Hepatocyte (in vitro differentiated cells): ENCODE data around the gene SLC4A7. TPM values are rescaled to one million over a fixed set of nuclear protein-coding genes. Genes with fewer than 3 reads are reported as not detected.

Source experiments
- DNase-seq: peaks from one replicate; pipeline ENCODE4 v3.0.0-alpha.2; 2016; ENCODE audit warnings: low spot score
- H2AFZ ChIP-seq: fragments of 200-600 bp; sonication (generic); 2 replicates; pipeline ENCODE4 v1.6.0; 2016; ENCODE audit warnings: antibody characterized with exemption, mild to moderate bottlenecking
- H3K27ac ChIP-seq: fragments of 200-600 bp; sonication (generic); 2 replicates; pipeline ENCODE4 v1.5.1; 2016; ENCODE audit warnings: mild to moderate bottlenecking
- H3K27me3 ChIP-seq: fragments of 200-600 bp; sonication (generic); 2 replicates; pipeline ENCODE4 v1.6.1; 2016
- H3K36me3 ChIP-seq: fragments of 200-600 bp; sonication (generic); replicated peaks from 2 replicates; pipeline ENCODE4 v1.5.1; 2016; ENCODE audit warnings: low read depth; ENCODE audit not compliant: insufficient read depth
- H3K4me1 ChIP-seq: fragments of 200-600 bp; sonication (generic); 2 replicates; pipeline ENCODE4 v1.5.1; 2016; ENCODE audit warnings: mild to moderate bottlenecking, moderate library complexity; ENCODE audit not compliant: insufficient read depth
- H3K4me2 ChIP-seq: fragments of 200-600 bp; sonication (generic); 2 replicates; pipeline ENCODE4 v1.6.0; 2016
- H3K4me3 ChIP-seq: fragments of 200-600 bp; sonication (generic); 2 replicates; pipeline ENCODE4 v1.5.1; 2016; ENCODE audit warnings: mild to moderate bottlenecking
- H3K79me2 ChIP-seq: fragments of 200-600 bp; sonication (generic); 2 replicates; pipeline ENCODE4 v1.6.0; 2017; ENCODE audit warnings: mild to moderate bottlenecking
- H3K9me2 ChIP-seq: fragments of 200-600 bp; sonication (generic); replicated peaks from 2 replicates; pipeline ENCODE4 v1.6.0; 2017; ENCODE audit warnings: mild to moderate bottlenecking; ENCODE audit not compliant: insufficient read depth
- H3K9me3 ChIP-seq: fragments of 200-600 bp; sonication (generic); 2 replicates; pipeline ENCODE4 v1.5.1; 2016; ENCODE audit warnings: low read depth, mild to moderate bottlenecking
- H4K20me1 ChIP-seq: fragments of 200-600 bp; sonication (generic); 2 replicates; pipeline ENCODE4 v1.6.0; 2016; ENCODE audit warnings: mild to moderate bottlenecking; ENCODE audit not compliant: insufficient read depth, poor library complexity, severe bottlenecking
- EZH2 ChIP-seq: fragments of 200-600 bp; sonication (generic); IDR thresholded peaks from 2 replicates; pipeline ENCODE4 v1.6.1; 2016; ENCODE audit warnings: antibody characterized with exemption, mild to moderate bottlenecking, borderline replicate concordance
- EZH2phosphoT487 ChIP-seq: fragments of 200-600 bp; sonication (generic); IDR thresholded peaks from one replicate; pipeline ENCODE4 v1.6.1; 2018; ENCODE audit warnings: antibody characterized with exemption, mild to moderate bottlenecking, low read depth, moderate library complexity; ENCODE audit not compliant: unreplicated experiment, severe bottlenecking
- WGBS: methylation state at CpG from one replicate; pipeline ENCODE4 v1.1.6; 2016; ENCODE audit warnings: low lambda C conversion rate; ENCODE audit errors: missing lambda C conversion rate; 5-methylcytosine and 5-hydroxymethylcytosine counted together
- polyA plus RNA-seq: library from polyadenylated mRNA; unstranded; fragments of >200 nt; fragmentation: Nextera tagmentation; extraction: Ambion mirVana; gene quantifications from 2 replicates; pipeline ENCODE4 v1.2.1, GENCODE V29; 2016
- total RNA-seq: library from RNA; depleted of rRNA; stranded (reverse); fragments of >200 nt; gene quantifications from 2 replicates; pipeline ENCODE4 v1.2.3, GENCODE V29; 2014
- TF ChIP-seq, protein P1 (sequence below): fragments of 200-600 bp; sonication (generic); IDR thresholded peaks from 2 replicates; pipeline ENCODE4 v1.5.1; 2016; ENCODE audit warnings: antibody characterized with exemption, mild to moderate bottlenecking; ENCODE audit not compliant: poor library complexity

Gene SLC4A7
- total and polyA plus RNA-seq, 2 experiments from 2014 or later: 7.7 to 45.3 TPM

GRCh38 chr3:27479806-27480543, 4.2 kb downstream of the SLC4A7 start:
- TF ChIP-seq EZH2phosphoT487 (no peak), EZH2 (no peak)
- TF ChIP-seq, protein P1, sequence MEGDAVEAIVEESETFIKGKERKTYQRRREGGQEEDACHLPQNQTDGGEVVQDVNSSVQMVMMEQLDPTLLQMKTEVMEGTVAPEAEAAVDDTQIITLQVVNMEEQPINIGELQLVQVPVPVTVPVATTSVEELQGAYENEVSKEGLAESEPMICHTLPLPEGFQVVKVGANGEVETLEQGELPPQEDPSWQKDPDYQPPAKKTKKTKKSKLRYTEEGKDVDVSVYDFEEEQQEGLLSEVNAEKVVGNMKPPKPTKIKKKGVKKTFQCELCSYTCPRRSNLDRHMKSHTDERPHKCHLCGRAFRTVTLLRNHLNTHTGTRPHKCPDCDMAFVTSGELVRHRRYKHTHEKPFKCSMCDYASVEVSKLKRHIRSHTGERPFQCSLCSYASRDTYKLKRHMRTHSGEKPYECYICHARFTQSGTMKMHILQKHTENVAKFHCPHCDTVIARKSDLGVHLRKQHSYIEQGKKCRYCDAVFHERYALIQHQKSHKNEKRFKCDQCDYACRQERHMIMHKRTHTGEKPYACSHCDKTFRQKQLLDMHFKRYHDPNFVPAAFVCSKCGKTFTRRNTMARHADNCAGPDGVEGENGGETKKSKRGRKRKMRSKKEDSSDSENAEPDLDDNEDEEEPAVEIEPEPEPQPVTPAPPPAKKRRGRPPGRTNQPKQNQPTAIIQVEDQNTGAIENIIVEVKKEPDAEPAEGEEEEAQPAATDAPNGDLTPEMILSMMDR: no peak
- H2AFZ ChIP-seq: no peak overlapping the region
- H3K27ac ChIP-seq: no peak overlapping the region
- DNase-seq: no peak
- no peaks in the 10 kb centered on the region for H3K9me2 ChIP-seq
- peaks cover 80% of the 10 kb centered on the region for H3K79me2 ChIP-seq
- H3K4me2 ChIP-seq: no peak overlapping the region
- WGBS: 100% methylated on average over 2 of the region's 2 CpGs
- peaks cover 6% of the 10 kb centered on the region for H3K4me1 ChIP-seq
- no peaks in the 10 kb centered on the region for H3K36me3 ChIP-seq
- H4K20me1 ChIP-seq: peaks cover 36% of the 10 kb centered on the region
- H3K4me3 ChIP-seq: no peak overlapping the region
- no peaks in the 10 kb centered on the region for H3K9me3 ChIP-seq
- H3K27me3 ChIP-seq: no peaks in the 10 kb centered on the region

- Histone ChIP-seq H3K4me1 (no peaks in the 10 kb centered on the region), H3K4me3 (no peak overlapping the region), H3K27me3 (no peaks in the 10 kb centered on the region), H2AFZ (no peak overlapping the region), H3K9me2 (no peaks in the 10 kb centered on the region), H4K20me1 (peaks cover 9% of the 10 kb centered on the region), H3K4me2 (no peak overlapping the region), H3K79me2 (peaks cover 97% of the 10 kb centered on the region), H3K27ac (no peak overlapping the region), H3K9me3 (no peaks in the 10 kb centered on the region), H3K36me3 (no peaks in the 10 kb centered on the region)
- WGBS: 83% methylated on average over 6 of the region's 6 CpGs
- TF ChIP-seq EZH2 (no peak), EZH2phosphoT487 (no peak)
- TF ChIP-seq, protein P1: no peak
- no peak for DNase-seq
Measured at GRCh38 chr3:27471923-27472550, 12.1 kb downstream of the SLC4A7 start.

DNA sequence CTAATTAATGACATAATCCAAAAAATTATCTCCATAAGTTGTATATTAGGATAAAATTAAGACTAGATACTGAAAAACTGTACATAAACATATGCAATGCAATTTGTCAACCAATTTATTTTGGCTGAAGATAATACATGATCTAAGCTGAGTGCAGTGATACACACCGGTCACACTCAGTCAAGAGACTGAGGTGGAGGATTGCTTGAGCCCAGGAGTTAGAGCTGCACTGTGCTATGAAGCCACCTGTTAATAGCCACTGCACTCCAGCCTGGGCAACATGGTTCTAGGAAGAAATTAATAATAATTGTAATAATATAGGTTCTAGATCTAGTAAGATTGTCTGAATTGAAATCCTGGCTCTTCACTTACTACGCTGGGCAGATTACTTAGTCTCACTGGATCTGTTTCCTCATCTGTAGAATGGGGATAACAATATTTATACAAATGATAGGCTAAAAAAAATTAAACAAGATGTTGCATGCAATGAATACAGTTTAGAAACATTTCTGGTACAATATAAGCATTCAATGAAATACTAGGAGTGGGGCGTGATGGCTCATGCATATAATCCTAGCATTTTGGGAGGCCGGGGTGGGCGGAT, 15.8 kb downstream of the SLC4A7 start:
- no peak overlapping the region for H3K4me2 ChIP-seq
- H3K9me2 ChIP-seq: no peaks in the 10 kb centered on the region
- no peaks in the 10 kb centered on the region for H3K36me3 ChIP-seq
- H3K9me3 ChIP-seq: no peaks in the 10 kb centered on the region
- no peak overlapping the region for H2AFZ ChIP-seq
- peaks cover 96% of the 10 kb centered on the region for H3K79me2 ChIP-seq
- no peak overlapping the region for H3K27ac ChIP-seq
- peaks cover 8% of the 10 kb centered on the region for H4K20me1 ChIP-seq
- 97% methylated on average over 5 of the region's 5 CpGs for WGBS
- no peak overlapping the region for H3K4me3 ChIP-seq
- no peaks in the 10 kb centered on the region for H3K27me3 ChIP-seq
- TF ChIP-seq, protein P1: no peak
- TF ChIP-seq EZH2phosphoT487 (no peak), EZH2 (no peak)
- DNase-seq: no peak
- no peaks in the 10 kb centered on the region for H3K4me1 ChIP-seq
